GM19463 (cell line): ENCODE data around the gene UCHL3.

ENCODE experiments used
- ATAC-seq: cut with Tn5 transposase; IDR thresholded peaks from one replicate; pipeline ENCODE4 v1.9.1; 2021; ENCODE audit warnings: mild to moderate bottlenecking, moderate library complexity; ENCODE audit not compliant: unreplicated experiment

UCHL3 gene

DNA sequence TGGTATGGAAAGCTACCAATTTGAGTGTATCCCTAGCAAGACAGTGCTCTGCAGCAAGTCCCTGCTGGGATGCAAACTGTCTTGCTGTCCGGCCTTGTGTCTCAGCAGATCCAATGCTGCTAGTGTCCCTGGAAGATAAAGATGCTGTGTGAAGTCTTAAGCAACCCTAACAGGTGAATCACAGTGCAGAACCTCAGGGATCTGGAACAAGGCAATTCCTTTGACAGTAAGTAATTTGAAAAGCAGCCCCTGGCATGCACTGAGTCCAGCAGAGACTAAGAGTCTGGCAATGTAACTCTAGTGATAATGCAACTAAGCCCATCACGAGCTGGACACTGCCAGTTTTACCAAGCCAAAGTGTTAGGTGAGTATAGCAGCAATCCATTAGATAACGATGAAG lies 1.7 kb upstream of the UCHL3 start:
- no peak for ATAC-seq

DNA sequence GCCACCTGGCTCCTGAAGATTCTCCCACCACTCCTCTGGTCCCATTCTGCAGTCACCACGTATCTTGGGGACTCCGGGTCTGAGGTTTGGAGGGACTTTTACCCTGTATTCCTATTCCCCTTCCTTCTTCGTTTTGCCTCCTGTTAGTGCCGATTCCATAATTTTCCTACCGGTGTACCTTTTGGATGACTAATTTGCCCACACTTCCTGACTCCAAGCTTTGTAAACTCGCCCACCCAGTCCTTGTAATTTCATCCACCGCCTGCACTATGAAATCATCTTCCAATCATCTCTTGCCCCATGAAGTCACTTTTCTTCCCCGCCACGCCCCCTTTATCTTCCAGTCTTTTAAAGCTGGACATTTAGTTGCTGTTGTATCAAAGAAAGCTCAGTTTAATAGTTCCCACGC lies 572 bp downstream of the UCHL3 start:
- peak; percentile 5 for ATAC-seq

DNA sequence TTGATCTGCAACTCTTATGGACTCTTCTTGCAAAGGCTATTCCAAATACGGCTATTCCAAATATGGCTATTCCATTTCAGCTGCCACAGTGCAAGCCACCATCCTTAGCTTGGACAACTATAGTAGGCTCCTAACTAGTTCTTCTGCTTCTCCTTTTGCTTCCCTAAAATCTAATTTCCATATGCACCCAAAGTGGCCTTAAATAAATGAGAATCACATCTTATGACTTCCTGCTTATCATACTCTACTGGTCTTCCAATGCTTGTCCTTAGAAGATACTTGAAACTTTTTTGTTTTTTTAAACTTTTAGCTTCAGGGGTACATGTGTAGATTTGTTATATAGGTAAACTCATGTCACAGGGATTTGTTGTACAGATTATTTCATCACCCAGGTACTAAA lies 4.9 kb downstream of the UCHL3 start:
- no peak for ATAC-seq

DNA sequence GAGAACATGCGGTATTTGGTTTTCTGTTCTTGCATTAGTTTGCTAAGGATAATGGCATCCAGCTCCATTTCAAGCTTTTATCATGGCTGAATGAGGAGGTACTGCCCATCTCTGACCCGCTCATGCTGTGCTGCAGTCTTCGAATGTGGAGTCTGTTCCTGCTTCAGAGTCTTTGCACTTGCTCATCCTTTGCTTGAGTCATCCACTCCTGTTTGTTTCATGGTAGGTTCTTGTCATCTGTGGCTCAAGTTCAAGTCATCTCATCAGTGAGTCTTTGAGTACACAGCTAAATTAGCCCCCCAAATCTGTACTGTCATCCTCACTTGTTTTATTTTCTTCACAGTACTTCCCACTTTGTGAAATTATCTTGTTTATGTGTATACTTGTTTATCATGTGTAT lies 5.4 kb downstream of the UCHL3 start:
- ATAC-seq: no peak

DNA sequence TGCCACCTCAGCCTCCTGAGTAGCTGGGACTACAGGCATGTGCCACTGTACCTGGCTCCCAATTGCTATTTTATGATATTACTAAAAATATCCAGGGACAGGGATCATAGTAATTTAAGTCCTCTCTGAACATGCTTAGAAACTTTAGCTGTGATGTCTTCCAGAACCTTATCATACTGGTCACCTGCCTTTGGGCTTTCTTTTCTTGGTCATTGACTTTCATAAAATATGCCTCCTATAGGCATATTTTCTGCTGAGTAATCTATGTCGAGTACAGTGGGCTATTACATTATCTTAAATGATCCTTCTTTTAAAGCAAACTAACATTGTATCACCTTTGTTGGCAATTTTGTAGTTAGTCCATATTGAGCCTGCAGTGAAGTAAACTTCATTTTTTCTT lies 6.2 kb downstream of the UCHL3 start:
- no peak for ATAC-seq

DNA sequence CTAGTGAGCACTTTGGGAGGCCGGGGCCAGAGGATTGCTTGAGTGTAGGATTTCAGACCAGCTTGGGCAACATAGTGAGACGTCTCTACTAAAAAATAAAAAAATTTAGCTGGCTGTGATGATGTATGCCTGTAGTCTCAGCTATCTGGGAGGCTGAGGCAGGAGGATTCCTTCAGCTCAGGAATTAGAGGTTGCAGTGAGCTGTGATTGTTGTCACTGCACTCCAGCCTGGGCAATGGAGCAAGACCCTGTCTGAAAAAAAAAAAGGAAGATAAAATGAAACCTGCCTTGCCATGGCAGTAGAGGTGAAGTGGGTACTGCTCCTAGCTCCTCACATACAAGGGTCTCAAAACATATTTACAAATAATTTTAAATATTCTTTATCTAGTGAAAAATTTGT lies 7.4 kb downstream of the UCHL3 start:
- no peak for ATAC-seq

DNA sequence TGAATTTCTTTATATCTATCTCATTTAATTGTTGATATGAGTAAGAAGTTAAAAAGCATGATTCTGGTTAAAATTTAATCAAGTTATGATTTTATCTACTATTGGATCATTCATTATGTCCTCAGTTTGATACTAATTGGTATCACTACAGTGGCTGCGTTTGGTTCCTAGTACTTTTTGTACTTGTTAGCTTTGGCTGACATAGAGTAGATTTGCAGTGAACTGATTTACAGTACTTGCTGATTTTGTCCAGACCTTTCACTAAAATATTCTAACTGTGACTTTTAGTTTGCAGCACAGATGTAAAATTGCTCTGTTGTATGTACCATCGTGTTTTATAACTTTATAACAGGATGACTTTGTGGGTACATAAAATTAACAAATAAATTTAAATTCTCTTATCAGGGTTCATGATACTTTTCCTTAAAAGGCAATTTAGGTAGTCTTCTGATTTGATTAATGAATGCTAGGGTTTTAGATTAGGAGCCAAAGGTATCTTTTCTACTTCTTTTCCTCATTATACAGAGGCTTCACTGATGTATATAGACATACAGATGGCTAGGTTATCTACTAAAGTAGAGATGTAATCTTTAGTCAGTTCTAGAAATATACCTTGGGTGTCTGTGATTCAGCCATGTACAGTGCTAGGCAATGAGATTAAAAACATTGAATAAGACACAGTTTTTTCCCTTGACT lies 8.7 kb downstream of the UCHL3 start:
- ATAC-seq: no peak

DNA sequence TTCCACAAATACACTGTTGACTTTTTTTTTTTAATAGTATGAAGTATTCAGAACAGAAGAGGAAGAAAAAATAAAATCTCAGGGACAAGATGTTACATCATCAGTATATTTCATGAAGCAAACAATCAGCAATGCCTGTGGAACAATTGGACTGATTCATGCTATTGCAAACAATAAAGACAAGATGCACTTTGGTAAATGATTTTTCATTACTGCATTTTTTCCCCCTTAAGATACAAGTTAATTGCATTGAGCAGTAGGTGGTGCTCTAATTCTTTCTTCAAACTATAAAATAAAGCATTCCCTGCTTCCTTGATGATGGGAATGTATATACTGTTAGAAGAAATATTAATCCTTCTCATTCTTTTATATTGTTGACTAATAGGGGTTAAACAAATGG lies 17.1 kb downstream of the UCHL3 start:
- no peak for ATAC-seq

DNA sequence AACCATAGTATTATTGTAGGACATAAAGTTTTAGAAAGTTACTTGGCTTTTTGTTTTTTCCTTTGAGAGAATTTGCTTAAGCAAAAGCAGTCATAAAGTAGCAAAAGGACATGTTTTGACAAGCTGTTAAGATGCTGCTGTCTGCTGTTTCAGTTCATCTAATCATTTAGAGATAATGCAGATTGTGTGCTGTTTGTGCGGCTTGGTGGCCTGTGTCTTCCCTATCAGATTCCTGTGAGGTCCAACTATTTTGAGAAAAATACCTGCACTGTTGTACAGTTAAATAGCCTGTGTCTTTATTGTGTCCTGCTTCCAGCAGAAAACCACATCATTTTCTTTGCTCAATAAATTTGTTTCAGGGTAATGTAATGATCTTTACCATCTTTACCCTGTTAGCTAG lies 20.0 kb downstream of the UCHL3 start:
- ATAC-seq: no peak

DNA sequence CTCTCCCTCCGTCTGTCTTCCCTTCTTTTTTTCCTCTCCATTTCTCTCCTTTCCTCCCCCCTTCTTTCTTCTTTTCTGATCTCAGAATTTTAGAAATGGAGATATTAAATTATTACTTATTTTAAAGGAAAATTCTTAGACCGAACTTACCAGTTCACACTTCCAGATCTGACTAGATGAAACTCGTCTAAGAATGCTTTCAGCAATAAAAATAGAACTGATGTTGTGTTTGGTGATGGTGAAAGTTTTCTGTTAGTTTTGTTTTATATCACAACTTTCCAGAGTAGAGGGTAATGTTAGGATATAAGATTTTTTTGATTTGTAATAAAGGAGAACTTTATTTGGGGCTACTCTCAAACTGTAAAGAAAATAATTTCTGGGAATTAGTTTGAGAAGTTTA lies 29.9 kb downstream of the UCHL3 start:
- no peak for ATAC-seq

DNA sequence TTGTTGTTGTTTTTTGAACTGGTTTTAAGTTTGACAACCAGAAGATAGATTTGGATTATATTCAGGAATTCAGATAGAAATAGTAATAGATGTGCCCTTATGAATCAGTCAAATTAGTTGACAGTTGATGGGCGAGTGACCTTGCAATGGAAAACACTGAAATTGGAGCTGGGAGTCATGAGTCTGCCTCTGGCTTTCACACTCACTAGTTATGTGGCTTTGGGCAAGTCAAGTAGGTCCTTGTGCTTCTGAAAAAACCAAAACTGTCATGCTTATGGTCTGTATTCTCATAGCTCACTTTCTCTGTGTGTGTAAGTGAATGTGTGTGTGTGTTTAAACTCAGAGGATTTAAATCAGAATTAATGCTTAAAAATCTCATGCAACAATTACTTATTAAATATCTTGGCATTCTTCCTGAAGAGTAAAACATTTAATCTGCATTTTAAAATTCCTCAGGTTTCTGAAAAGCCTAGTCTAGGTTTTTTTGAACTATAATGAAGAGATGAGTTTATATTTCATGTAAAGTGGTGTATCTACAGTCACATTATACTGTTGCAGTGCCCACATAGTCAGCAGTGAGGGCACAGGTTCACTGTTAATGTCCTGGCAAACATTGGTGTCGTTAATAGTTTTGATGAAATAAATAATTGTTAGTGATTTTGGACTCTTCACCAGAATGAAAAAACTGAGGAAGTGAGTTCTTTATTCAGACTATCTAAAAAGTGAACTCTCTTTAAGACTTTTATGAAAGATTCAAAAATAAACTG lies 32.5 kb downstream of the UCHL3 start:
- no peak for ATAC-seq

DNA sequence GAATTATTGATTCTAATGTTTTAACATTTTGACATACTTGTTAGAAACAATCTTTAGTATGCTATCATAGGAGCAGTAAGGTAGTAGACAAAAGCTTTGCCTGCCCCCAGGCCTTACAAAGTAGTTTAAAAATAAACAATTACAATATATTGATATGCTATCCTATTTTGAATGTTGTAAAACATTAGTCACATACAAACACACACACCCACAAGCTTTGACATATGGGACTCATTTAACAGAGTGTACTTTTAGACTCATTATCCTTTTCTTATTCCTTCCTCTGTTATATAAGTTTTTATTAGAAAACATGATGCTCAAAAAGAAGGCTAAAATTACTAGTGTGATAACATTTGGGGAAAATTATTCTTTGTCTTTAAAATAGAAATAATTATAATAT lies 33.5 kb downstream of the UCHL3 start:
- ATAC-seq: no peak

DNA sequence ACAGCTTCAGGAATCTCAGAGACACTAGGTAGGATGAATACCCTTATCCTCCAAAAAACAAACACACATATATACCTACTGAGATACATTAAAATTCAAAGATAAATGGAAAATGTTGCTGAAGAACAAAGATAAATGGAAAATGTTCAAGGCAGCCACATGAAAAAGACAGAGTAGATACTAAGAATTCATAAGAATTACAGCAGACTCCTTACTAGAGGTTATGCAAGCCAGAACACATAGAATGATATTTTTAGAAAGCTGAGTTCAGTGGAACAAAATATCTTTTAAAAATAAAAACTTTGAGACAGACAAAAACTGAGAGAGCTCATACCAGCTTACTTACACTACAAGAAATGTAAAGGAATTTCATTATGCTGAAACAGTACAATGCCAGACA lies 35.6 kb downstream of the UCHL3 start:
- no peak for ATAC-seq

DNA sequence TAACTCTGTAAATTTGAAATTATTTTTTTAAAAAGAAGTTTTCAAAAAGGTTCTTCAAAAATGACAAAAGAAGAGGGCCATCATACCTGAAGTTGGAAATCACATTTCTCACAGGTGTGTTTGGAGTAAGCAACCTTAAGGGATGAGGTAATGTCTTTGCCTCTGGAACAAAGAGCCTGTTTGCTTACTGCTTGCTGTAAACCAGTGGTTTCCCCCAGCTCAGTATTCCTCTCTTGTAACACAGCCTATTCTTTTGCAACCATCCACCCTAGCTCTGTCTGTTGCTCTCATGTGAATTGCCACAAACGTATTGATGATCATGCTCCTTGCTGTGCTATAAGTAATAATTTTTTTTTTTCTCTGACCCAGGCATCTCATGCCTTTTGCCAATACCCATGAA lies 38.1 kb downstream of the UCHL3 start:
- ATAC-seq: no peak

DNA sequence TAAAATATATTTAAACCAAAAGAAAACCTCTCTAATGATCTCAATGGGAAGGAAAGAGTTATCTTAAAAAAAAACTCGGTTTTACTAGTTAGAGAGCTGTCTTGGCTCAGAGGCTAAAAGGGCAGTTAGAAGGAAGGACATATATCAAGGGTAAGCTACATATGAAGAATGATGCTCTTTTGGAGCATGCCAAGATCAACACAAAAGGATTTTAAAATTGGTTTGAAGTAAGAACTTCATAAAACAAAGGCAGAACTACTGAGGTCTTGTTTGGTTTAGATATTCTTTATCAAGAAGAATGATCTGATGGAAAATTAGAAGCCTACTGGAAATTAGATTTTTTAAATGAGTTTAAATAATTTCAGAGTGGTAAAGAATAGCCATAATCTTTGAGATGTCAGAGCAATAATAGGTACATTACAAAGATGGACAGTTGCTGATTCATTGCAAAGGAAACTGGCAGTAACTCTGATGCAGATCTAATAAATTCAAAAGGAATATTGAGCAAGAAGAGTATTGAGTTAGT lies 47.1 kb downstream of the UCHL3 start:
- no peak for ATAC-seq

DNA sequence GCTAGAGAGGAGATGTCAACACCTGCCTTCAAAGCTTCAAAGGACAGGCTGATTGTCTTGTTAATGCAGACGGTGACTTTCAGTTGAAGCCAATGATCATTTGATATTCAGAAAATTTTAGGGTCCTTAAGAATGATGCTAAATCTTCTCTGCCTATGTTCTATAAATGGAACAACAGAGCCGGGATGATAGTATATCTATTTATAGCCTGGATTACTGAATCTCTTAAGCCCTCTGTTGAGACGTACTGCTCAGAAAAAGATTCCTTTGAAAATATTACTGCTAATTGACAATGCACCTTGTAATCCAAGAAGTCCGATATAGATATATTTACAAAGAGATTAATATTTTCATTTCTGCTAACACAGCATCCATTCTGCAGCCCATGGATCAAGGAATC lies 50.8 kb downstream of the UCHL3 start:
- ATAC-seq: no peak

DNA sequence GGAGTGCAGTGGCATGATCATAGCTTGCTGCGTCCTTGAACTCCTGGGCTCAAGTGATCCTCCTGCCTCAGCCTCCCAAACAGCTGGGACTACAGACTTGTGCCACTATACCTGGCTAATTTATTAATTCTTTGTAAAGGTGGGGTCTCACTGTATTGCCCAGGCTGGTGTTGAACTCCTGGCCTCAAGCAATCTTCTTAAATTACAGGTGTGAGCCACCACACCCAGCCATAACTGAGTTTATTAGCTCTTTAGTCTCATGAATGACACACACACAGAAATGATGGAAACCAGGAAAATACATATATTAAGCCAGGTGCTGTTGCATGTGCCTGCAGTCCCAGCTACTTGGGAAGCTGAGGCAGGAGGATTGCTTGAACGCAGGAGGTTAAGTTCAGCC lies 53.4 kb downstream of the UCHL3 start:
- no peak for ATAC-seq

DNA sequence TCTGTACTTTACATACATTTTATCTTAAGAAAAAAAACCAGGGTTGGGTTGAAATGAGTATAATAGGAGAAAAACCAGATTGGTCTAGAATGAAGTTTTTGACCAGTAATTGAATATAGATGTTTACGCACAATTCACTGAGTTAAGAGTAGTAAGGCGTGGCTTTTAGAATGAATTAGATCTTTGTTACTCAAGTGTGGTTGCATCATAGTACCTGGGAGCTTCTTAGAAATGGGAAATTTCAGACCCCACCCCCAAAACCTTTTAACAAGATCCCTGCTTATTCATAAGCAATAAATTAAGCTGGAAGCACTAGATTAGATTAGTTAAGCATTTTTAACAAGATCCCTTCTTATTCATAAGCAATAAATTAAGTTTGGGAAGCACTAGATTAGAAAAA lies 57.9 kb downstream of the UCHL3 start:
- no peak for ATAC-seq

DNA sequence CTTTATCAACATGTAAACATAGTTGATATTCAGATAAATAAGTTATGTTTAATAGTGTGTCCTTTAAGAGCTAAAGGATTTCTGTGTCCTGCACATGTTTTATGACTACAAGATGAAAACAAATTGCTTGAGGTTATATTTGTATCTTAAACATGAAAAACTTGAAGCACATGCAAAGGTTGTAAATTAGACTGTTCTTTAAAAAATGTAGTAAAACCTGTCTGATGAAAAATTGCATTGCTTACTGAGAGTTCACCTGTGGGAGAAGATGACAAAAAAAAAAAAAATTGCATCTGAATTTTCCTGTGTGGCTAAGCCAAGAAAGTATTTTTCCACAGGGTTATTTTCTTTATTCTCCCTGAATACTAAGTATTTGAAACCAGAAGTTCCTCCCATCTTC lies 60.9 kb downstream of the UCHL3 start:
- ATAC-seq: no peak

DNA sequence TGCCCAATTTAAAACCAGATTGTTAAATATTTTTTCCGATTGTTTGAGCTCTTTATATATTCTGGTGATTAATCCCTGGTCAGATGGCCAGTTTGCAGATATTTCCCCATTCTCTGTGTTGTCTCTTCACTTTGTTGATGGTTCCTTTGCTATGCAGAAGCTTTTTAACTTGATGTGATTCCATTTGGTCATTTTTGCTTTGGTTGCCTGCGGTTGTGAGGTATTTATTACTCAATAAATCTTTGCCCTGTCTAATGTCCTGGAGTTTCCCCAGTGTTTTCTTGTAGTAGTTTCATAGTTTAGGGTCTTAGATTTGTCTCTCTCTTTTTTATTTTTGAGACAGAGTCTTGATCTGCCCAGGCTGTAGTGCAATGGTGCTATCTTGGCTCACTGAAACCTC lies 62.8 kb downstream of the UCHL3 start:
- ATAC-seq: no peak

DNA sequence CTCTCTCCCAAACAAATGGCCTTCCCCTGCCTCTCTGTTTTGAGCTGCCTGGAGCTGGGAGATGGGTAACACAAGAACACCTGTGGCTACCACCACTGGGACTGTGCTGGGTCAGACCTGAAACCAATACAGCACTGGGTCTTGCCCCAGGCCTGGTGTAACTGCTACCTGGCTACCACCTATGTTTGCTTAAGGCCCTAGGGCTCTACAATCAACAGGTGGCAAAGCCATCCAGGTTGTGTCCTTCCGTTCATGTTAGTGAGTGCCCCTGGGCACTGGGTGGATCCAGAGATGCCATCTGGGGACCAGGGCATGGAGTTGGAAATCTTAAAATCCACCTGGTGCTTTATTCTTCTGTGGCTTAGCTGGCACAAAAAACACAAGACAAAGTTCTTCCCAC lies 67.6 kb downstream of the UCHL3 start:
- ATAC-seq: no peak

DNA sequence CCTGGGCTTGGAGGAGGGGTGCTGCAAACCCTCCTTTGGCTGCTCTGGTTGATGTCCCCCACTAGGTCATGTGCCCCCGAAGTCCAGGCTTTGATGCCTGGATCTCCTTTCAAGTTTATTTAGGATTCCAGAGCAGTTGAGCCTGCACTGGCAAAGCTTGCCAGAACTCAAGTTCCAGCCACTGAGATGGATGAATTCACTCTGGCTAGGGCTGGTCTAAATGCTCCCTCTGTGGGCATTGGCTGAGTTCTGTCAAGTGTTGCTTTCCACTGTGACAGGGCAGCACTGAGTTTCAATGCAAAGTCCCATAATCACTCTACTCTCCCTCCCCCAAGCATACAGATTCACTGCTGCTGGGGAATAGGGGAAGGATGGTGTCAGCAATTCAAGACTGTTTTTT lies 68.7 kb downstream of the UCHL3 start:
- ATAC-seq: no peak

DNA sequence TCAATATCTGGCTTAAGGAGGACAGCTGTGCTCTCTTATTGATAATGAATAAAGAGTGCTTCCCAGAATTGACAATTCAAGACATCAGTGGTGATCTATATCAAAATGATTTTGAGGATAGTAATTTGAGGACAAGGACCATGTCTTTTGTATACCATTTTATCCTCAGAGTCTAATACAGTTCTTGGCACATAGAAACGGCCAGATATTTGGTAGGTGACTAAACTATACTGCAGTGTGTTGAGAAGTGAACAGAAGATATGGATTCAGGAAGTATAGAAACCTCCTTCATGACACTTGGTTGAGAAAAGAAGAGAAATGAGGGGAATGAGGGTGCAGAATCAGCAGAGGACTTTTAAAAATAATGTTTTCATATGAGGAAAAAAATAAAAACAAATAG lies 70.4 kb downstream of the UCHL3 start:
- ATAC-seq: no peak
